ENCODE data around the gene IGFL4.

Gene IGFL4

DNA sequence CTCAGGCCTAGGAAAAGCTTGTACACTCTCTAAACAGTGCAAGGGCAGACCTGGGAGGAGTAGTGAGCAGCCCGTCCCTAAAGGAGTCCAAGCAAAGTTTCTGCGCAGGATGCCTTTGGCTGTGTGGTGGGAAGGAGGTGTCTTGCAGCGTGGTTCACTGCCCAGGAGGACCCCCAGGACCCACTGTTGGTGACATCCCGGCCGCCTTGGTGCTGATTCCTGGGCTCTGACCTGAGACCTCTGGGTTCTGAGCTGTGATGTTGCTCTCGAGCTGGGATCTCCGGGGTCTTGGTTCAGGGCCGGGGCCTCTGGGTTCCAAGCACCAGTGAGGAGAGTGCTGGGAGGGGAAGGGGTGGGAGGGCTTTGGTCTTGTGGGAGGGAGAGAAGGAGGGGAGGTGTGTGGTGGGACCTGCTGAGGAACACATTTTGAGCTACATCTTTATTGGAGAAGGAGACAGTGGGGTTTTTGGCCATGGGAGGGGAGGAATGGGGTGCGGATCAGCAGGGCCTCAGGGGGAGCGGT lies 22.0 kb downstream of the IGFL4 start:
- Histone ChIP-seq H3K9me3 (ENCODE audit: low read depth, low read length) (no peaks in the 10 kb centered on the region), H3K4me3 (no peak overlapping the region), H3K36me3 (ENCODE audit: insufficient read depth, low read length) (no peaks in the 10 kb centered on the region), H3K27ac (no peak overlapping the region), H3K9ac (ENCODE audit: insufficient read length) (no peak overlapping the region)
- TF ChIP-seq FOXP2 (optimal IDR thresholded peaks at IDR 0.05; ENCODE audit: control extremely low read depth, extremely low read length, insufficient read depth): no peak
- no peak for TF ChIP-seq POLR2AphosphoS5 (IDR thresholded peaks at IDR 0.05; ENCODE audit: borderline replicate concordance, low read depth, low read length)
- TF ChIP-seq EZH2 (IDR thresholded peaks at IDR 0.05): no peak
- no peak for DNase-seq (ENCODE audit: low read depth, low spot score)

DNA sequence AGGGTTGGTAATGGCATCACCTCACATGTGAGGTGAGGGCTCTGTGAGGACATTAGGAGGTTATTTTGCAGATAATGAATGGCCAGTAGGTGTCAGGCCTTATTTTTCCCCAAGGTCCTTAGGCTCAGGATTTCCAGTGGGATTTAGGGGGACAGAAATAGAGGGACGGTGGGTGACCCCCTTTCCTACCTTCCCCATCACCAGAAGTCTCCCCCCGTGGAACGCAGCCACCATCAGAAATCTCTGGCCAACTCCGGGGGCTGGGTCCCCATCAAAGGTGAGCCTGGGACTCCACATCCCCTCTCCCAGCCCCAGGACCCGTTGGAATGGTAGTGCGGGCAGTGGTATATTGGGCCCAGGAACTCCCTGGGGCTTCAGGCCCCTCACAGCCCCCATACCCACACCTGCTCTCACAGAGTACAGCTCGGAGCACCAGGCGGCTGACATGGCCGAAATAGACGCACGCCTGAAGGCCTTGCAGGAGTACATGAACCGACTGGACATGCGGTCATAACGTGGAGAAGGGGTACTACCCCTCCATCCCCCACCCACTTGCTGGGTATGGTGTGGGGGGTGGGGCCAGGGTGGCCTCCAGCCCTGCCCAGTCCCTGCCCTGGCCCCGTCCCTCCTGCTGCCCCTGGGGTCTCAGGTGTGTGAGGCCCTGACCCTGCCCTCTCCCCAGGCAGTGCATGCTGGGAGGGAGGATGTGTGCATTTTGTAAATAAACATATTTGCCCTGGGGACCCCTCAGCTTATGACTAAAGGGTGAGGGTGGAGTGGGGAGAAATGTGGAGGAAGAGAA lies 22.7 kb downstream of the IGFL4 start:
- Histone ChIP-seq H3K9me3 (ENCODE audit: low read depth, low read length) (no peaks in the 10 kb centered on the region), H3K9ac (ENCODE audit: insufficient read length) (no peak overlapping the region), H3K4me3 (no peak overlapping the region), H3K36me3 (ENCODE audit: insufficient read depth, low read length) (no peaks in the 10 kb centered on the region), H3K27ac (no peak overlapping the region)
- DNase-seq (ENCODE audit: low read depth, low spot score): no peak
- TF ChIP-seq FOXP2 (optimal IDR thresholded peaks at IDR 0.05; ENCODE audit: control extremely low read depth, extremely low read length, insufficient read depth): no peak
- no peak for TF ChIP-seq POLR2AphosphoS5 (IDR thresholded peaks at IDR 0.05; ENCODE audit: borderline replicate concordance, low read depth, low read length)
- no peak for TF ChIP-seq EZH2 (IDR thresholded peaks at IDR 0.05)

DNA sequence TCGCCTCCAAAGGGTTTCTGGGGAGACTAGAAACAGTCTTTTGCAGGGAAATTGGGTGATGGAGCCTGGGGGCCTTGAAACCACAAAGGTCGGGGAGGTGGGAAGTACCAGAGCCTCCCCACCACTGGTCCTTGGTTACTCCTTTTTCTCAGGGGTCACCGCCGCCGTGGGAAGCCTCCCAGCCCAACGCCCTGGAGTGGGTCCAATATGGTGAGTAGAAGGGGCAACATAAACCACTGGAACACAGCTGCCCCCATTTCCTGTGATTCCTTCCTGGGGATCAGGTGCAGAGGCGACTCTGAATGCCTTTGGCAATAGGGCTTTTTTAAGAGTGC lies 23.7 kb downstream of the IGFL4 start:
- DNase-seq (ENCODE audit: low read depth, low spot score): no peak
- Histone ChIP-seq H3K9me3 (ENCODE audit: low read depth, low read length) (no peaks in the 10 kb centered on the region), H3K36me3 (ENCODE audit: insufficient read depth, low read length) (no peaks in the 10 kb centered on the region), H3K27ac (no peak overlapping the region), H3K4me3 (no peak overlapping the region), H3K9ac (ENCODE audit: insufficient read length) (no peak overlapping the region)
- TF ChIP-seq EZH2 (IDR thresholded peaks at IDR 0.05) (no peak), FOXP2 (optimal IDR thresholded peaks at IDR 0.05; ENCODE audit: control extremely low read depth, extremely low read length, insufficient read depth) (no peak), POLR2AphosphoS5 (IDR thresholded peaks at IDR 0.05; ENCODE audit: borderline replicate concordance, low read depth, low read length) (no peak)

GRCh38 chr19:46016426-46017094 lies 24.2 kb downstream of the IGFL4 start:
- Histone ChIP-seq H3K9me3 (ENCODE audit: low read depth, low read length) (no peaks in the 10 kb centered on the region), H3K4me3 (peak overlapping the region; percentile 52), H3K27ac (no peak overlapping the region), H3K36me3 (ENCODE audit: insufficient read depth, low read length) (no peaks in the 10 kb centered on the region), H3K9ac (ENCODE audit: insufficient read length) (no peak overlapping the region)
- no peak for TF ChIP-seq POLR2AphosphoS5 (IDR thresholded peaks at IDR 0.05; ENCODE audit: borderline replicate concordance, low read depth, low read length)
- TF ChIP-seq FOXP2 (optimal IDR thresholded peaks at IDR 0.05; ENCODE audit: control extremely low read depth, extremely low read length, insufficient read depth): no peak
- TF ChIP-seq EZH2 (IDR thresholded peaks at IDR 0.05): no peak
- no peak for DNase-seq (ENCODE audit: low read depth, low spot score)

DNA sequence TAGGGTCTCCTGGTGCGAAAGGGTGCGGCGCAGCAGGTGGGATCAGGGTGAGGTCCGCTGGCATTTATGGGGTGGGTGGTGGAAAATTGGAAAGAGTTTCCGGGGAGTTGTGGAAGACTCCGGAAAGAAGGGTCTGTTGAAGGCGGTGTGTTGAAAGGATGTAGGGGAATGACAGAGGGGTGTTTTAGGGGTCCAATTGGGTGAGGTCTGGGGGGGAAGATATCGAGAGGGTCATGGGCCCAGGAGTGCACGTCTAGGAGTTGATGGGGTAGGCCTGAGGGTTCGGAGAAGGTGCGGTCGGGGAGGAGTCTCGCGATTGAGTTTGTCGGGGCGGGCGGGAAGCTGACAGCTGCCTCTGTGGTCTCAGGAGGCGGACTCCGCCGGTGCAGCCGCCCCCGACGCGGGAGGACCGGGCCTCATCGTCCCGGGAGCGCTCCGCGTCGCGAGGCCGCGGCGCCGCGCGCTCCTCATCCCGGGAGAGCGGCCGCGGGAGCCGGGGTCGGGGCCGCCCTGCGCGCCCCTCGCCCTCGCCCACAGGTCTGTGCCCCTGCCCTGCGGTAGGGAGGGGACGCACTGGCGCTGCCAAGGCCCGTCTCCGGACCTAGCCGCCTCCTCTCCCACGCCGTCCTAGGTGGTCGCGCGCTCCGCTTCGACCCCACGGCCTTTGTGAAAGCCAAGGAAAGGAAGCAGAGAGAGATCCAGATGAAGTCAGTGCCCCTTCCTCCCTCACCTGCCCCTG lies 24.9 kb downstream of the IGFL4 start:
- TF ChIP-seq POLR2AphosphoS5 (IDR thresholded peaks at IDR 0.05; ENCODE audit: borderline replicate concordance, low read depth, low read length): no peak
- no peak for TF ChIP-seq FOXP2 (optimal IDR thresholded peaks at IDR 0.05; ENCODE audit: control extremely low read depth, extremely low read length, insufficient read depth)
- no peak for TF ChIP-seq EZH2 (IDR thresholded peaks at IDR 0.05)
- Histone ChIP-seq H3K27ac (no peak overlapping the region), H3K4me3 (no peak overlapping the region), H3K36me3 (ENCODE audit: insufficient read depth, low read length) (no peaks in the 10 kb centered on the region), H3K9me3 (ENCODE audit: low read depth, low read length) (no peaks in the 10 kb centered on the region), H3K9ac (ENCODE audit: insufficient read length) (no peak overlapping the region)
- no peak for DNase-seq (ENCODE audit: low read depth, low spot score)

DNA sequence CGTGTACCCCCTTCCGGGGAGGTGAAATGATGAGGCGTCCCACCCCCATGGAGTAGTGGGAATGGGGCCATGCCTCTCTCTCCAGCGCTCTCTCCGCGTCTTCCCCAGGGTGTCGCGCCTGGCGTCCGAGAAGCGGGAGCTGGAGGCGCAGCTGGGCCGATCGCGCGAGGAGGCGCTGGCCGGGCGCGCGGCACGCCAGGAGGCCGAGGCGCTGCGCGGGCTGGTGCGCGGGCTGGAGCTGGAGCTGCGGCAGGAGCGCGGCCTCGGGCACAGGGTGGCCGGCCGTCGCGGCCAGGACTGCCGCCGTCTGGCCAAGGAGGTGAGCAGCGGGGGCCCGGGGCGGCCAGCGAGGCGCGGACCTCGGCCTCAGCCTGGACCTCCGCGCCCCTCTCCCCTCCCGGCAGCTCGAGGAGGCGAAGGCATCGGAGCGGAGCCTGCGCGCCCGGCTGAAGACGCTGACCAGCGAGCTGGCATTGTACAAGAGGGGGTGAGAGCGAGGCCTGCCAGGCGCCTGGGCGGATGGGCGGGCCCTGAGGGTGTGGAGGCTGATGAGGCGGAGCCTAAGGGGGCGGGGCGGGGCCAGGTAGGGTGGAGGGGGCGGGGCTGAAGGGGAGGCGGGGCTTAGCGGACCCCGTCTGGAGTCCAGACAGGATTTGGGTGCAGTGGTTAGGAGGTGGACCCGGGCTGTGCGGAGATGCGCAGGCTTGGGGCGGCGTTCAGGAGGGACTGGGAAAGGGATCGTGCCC lies 25.7 kb downstream of the IGFL4 start:
- H3K27ac ChIP-seq: no peak overlapping the region
- H3K36me3 ChIP-seq (ENCODE audit: insufficient read depth, low read length): no peaks in the 10 kb centered on the region
- no peak for DNase-seq (ENCODE audit: low read depth, low spot score)
- no peak overlapping the region for H3K9ac ChIP-seq (ENCODE audit: insufficient read length)
- no peak overlapping the region for H3K4me3 ChIP-seq
- TF ChIP-seq POLR2AphosphoS5 (IDR thresholded peaks at IDR 0.05; ENCODE audit: borderline replicate concordance, low read depth, low read length): no peak
- TF ChIP-seq EZH2 (IDR thresholded peaks at IDR 0.05): no peak
- no peak for TF ChIP-seq FOXP2 (optimal IDR thresholded peaks at IDR 0.05; ENCODE audit: control extremely low read depth, extremely low read length, insufficient read depth)
- no peaks in the 10 kb centered on the region for H3K9me3 ChIP-seq (ENCODE audit: low read depth, low read length)

GRCh38 chr19:46014534-46014933 lies 26.3 kb downstream of the IGFL4 start:
- H3K9me3 ChIP-seq (ENCODE audit: low read depth, low read length): no peaks in the 10 kb centered on the region
- no peak overlapping the region for H3K27ac ChIP-seq
- H3K9ac ChIP-seq (ENCODE audit: insufficient read length): no peak overlapping the region
- DNase-seq (ENCODE audit: low read depth, low spot score): no peak
- no peaks in the 10 kb centered on the region for H3K36me3 ChIP-seq (ENCODE audit: insufficient read depth, low read length)
- no peak overlapping the region for H3K4me3 ChIP-seq
- TF ChIP-seq FOXP2 (optimal IDR thresholded peaks at IDR 0.05; ENCODE audit: control extremely low read depth, extremely low read length, insufficient read depth): no peak
- no peak for TF ChIP-seq POLR2AphosphoS5 (IDR thresholded peaks at IDR 0.05; ENCODE audit: borderline replicate concordance, low read depth, low read length)
- TF ChIP-seq EZH2 (IDR thresholded peaks at IDR 0.05): no peak
